ENCODE results near the gene ATXN1. TPM values are rescaled to one million over a fixed set of nuclear protein-coding genes. Genes with fewer than 3 reads are reported as not detected.
"Not testable (repeated sequence)": the region's sequence is repeated elsewhere in the genome, so short reads cannot be mapped to it uniquely, and the experiment has no call there.

The ATXN1 gene
- total RNA-seq, 1 experiment from 2014 or later = 5.6 TPM

GRCh38 chr6:16704401-16705045 lies 56.7 kb downstream of the ATXN1 start:
- no peak for DNase-seq
- H4K20me1 ChIP-seq (ENCODE audit: control insufficient read depth, insufficient read depth, insufficient read length) = no peaks in the 10 kb centered on the region
- no peak overlapping the region for H4K8ac ChIP-seq (replicated peaks; ENCODE audit: insufficient read length, low read depth, low read length)
- peaks cover 13 to 20% of the 10 kb centered on the region in 2 experiments for H3K4me1 Mint-ChIP-seq
- no peak overlapping the region for H3K56ac ChIP-seq (ENCODE audit: insufficient read length, low read depth, low read length)
- no peak overlapping the region for H2AFZ ChIP-seq (ENCODE audit: low read length)
- no peak overlapping the region for H3T11ph ChIP-seq (ENCODE audit: low read length)
- peaks cover 0 to 2% of the 10 kb centered on the region in 2 experiments; a peak in 1 of 5 replicates for H3K9me3 Mint-ChIP-seq
- H3K9ac ChIP-seq (ENCODE audit: extremely low read depth, insufficient read length, low read length) = no peak overlapping the region
- H2BK120ac ChIP-seq (ENCODE audit: low read depth, low read length, poor library complexity, severe bottlenecking) = no peak overlapping the region
- no peak overlapping the region for H3K23ac ChIP-seq (ENCODE audit: insufficient read length, low read depth, low read length)
- no peaks in the 10 kb centered on the region for H3K23me2 ChIP-seq (ENCODE audit: insufficient read length, low read depth, low read length, poor library complexity, severe bottlenecking)
- no peak for TF ChIP-seq CTCF (conservative IDR thresholded peaks at IDR 0.05)
- peak overlapping the region; percentile 34 for H3K18ac ChIP-seq (ENCODE audit: insufficient read length, low read depth, low read length)
- no peaks in the 10 kb centered on the region for H3K79me2 ChIP-seq (ENCODE audit: insufficient read depth, low read length)
- no peak overlapping the region for H2BK20ac ChIP-seq (ENCODE audit: low read depth, low read length, poor library complexity, severe bottlenecking)
- H4K91ac ChIP-seq (ENCODE audit: insufficient read length, low read depth, low read length) = no peak overlapping the region
- no peaks in the 10 kb centered on the region for H3K27me3 ChIP-seq (ENCODE audit: insufficient read depth, low read length)
- no peak overlapping the region for H2BK5ac ChIP-seq (ENCODE audit: insufficient read length, low read length)
- no peak overlapping the region for H3K27ac ChIP-seq (ENCODE audit: insufficient read length, low read depth, low read length)
- no peaks in the 10 kb centered on the region; the same call in 1 of the 2 replicates for H3K4me1 ChIP-seq (ENCODE audit: insufficient read depth, low read length)
- H3K9me3 ChIP-seq (ENCODE audit: control insufficient read depth, low read depth, low read length) = no peaks in the 10 kb centered on the region
- no peak overlapping the region for H3K14ac ChIP-seq (ENCODE audit: insufficient read depth, low read length)
- H3K4me2 ChIP-seq (ENCODE audit: insufficient read depth, insufficient read length, low read length) = no peak overlapping the region
- no peak overlapping the region for H4K5ac ChIP-seq (ENCODE audit: insufficient read length, low read depth, low read length)
- no peaks in the 10 kb centered on the region; the same call in 1 of the 2 replicates for H3K27me3 Mint-ChIP-seq (ENCODE audit: low read depth)
- H2BK15ac ChIP-seq (ENCODE audit: low read depth, low read length) = no peak overlapping the region
- no peak overlapping the region for H3K4me3 Mint-ChIP-seq
- H3K4ac ChIP-seq (ENCODE audit: low read depth, low read length) = no peak overlapping the region
- H3K79me1 ChIP-seq (ENCODE audit: insufficient read depth, low read depth, low read length, poor library complexity, severe bottlenecking) = no peaks in the 10 kb centered on the region
- no CpG with 5 or more reads among the region's 10 CpGs for WGBS (ENCODE audit: extremely low coverage, insufficient read length, low lambda C conversion rate)
- H2BK12ac ChIP-seq (ENCODE audit: insufficient read length, low read depth, low read length) = no peak overlapping the region
- H3K27ac Mint-ChIP-seq = peak overlapping the region in 1 of 3 experiments; percentile 88; a peak in 3 of 7 replicates
- H3K36me3 Mint-ChIP-seq (ENCODE audit: insufficient read depth in 1 of 3, low read depth in 3 of 3) = no peaks in the 10 kb centered on the region
- no peak overlapping the region for H2AK5ac ChIP-seq (ENCODE audit: insufficient read length, low read length)

DNA sequence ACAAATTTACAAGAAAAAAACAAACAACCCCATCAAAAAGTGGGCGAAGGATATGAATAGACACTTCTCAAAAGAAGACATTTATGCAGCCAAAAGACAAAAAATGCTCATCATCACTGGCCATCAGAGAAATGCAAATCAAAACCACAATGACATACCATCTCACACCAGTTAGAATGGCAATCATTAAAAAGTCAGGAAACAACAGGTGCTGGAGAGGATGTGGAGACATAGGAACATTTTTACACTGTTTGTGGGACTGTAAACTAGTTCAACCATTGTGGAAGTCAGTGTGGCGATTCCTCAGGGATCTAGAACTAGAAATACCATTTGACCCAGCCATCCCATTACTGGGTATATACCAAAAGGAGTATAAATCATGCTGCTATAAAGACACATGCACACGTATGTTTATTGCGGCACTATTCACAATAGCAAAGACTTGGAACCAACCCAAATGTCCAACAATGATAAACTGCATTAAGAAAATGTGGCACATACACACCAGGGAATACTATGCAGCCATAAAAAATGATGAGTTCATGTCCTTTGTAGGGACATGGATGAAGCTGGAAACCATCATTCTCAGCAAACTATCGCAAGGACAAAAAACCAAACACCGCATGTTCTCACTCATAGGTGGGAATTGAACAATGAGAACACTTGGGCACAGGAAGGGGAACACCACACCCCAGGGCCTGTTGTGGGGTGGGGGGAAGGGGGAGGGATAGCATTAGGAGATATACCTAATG lies 58.5 kb downstream of the ATXN1 start:
- not testable (repeated sequence) for H3K18ac ChIP-seq (ENCODE audit: insufficient read length, low read depth, low read length); H2BK5ac ChIP-seq (ENCODE audit: insufficient read length, low read length); H4K5ac ChIP-seq (ENCODE audit: insufficient read length, low read depth, low read length); H3K27me3 Mint-ChIP-seq (ENCODE audit: low read depth); H3K79me2 ChIP-seq (ENCODE audit: insufficient read depth, low read length); H2BK20ac ChIP-seq (ENCODE audit: low read depth, low read length, poor library complexity, severe bottlenecking); H3K27ac ChIP-seq (ENCODE audit: insufficient read length, low read depth, low read length); H2AK5ac ChIP-seq (ENCODE audit: insufficient read length, low read length); H4K8ac ChIP-seq (replicated peaks; ENCODE audit: insufficient read length, low read depth, low read length); H3K9me3 ChIP-seq (ENCODE audit: control insufficient read depth, low read depth, low read length); H3K9me3 Mint-ChIP-seq; H2BK12ac ChIP-seq (ENCODE audit: insufficient read length, low read depth, low read length); H3K14ac ChIP-seq (ENCODE audit: insufficient read depth, low read length); H3K56ac ChIP-seq (ENCODE audit: insufficient read length, low read depth, low read length); H3T11ph ChIP-seq (ENCODE audit: low read length); H2BK15ac ChIP-seq (ENCODE audit: low read depth, low read length); H3K27me3 ChIP-seq (ENCODE audit: insufficient read depth, low read length); H4K20me1 ChIP-seq (ENCODE audit: control insufficient read depth, insufficient read depth, insufficient read length); H2BK120ac ChIP-seq (ENCODE audit: low read depth, low read length, poor library complexity, severe bottlenecking); H3K4me3 Mint-ChIP-seq; H3K27ac Mint-ChIP-seq; H3K23me2 ChIP-seq (ENCODE audit: insufficient read length, low read depth, low read length, poor library complexity, severe bottlenecking); H3K4me1 ChIP-seq (ENCODE audit: insufficient read depth, low read length); H3K23ac ChIP-seq (ENCODE audit: insufficient read length, low read depth, low read length); H2AFZ ChIP-seq (ENCODE audit: low read length); H3K9ac ChIP-seq (ENCODE audit: extremely low read depth, insufficient read length, low read length); H3K4me2 ChIP-seq (ENCODE audit: insufficient read depth, insufficient read length, low read length); DNase-seq; H3K4ac ChIP-seq (ENCODE audit: low read depth, low read length); H4K91ac ChIP-seq (ENCODE audit: insufficient read length, low read depth, low read length); H3K79me1 ChIP-seq (ENCODE audit: insufficient read depth, low read depth, low read length, poor library complexity, severe bottlenecking); H3K36me3 Mint-ChIP-seq (ENCODE audit: insufficient read depth in 1 of 3, low read depth in 3 of 3)
- WGBS (ENCODE audit: extremely low coverage, insufficient read length, low lambda C conversion rate) = no CpG with 5 or more reads among the region's 6 CpGs
- peaks cover 20 to 30% of the 10 kb centered on the region in 2 experiments for H3K4me1 Mint-ChIP-seq
